ENCODE data around the gene RPS6KA2. TPM values are rescaled to one million over a fixed set of nuclear protein-coding genes. Genes with fewer than 3 reads are reported as not detected.

The RPS6KA2 gene
- polyA plus RNA-seq, 12 donors = 19.6 to 30.3 (median 25.5) TPM; not detected in 1

GRCh38 chr6:166617359-166617758 is 9.7 kb downstream of the RPS6KA2 start:
- DNase-seq = no peak

- no peak for DNase-seq
Observed at GRCh38 chr6:166616261-166617238, 10.5 kb downstream of the RPS6KA2 start.

GRCh38 chr6:166615059-166615770 is 11.8 kb downstream of the RPS6KA2 start:
- no peak for DNase-seq

- DNase-seq = no peak
Observed at GRCh38 chr6:166614589-166614988, 12.5 kb downstream of the RPS6KA2 start.

GRCh38 chr6:166614171-166614583 is 12.9 kb downstream of the RPS6KA2 start:
- DNase-seq = no peak

- no peak for DNase-seq
Observed at GRCh38 chr6:166613027-166613426, 14.0 kb downstream of the RPS6KA2 start.

- no peak for DNase-seq
Observed at GRCh38 chr6:166612471-166612881, 14.6 kb downstream of the RPS6KA2 start.

GRCh38 chr6:166611631-166612030 is 15.4 kb downstream of the RPS6KA2 start:
- DNase-seq = no peak

- no peak for DNase-seq
Observed at GRCh38 chr6:166610069-166610468, 17.0 kb downstream of the RPS6KA2 start.

- no peak for DNase-seq
Observed at GRCh38 chr6:166608774-166609173, 18.3 kb downstream of the RPS6KA2 start.

GRCh38 chr6:166605752-166606151 is 21.3 kb downstream of the RPS6KA2 start:
- no peak for DNase-seq

GRCh38 chr6:166604911-166605310 is 22.1 kb downstream of the RPS6KA2 start:
- no peak for DNase-seq

- no peak for DNase-seq
Observed at GRCh38 chr6:166604328-166604727, 22.7 kb downstream of the RPS6KA2 start.

GRCh38 chr6:166603043-166603690 is 23.9 kb downstream of the RPS6KA2 start:
- no peak for DNase-seq

GRCh38 chr6:166601956-166602355 is 25.1 kb downstream of the RPS6KA2 start:
- DNase-seq = no peak

- DNase-seq = no peak
Observed at GRCh38 chr6:166600931-166601330, 26.1 kb downstream of the RPS6KA2 start.

GRCh38 chr6:166599205-166599604 is 27.8 kb downstream of the RPS6KA2 start:
- DNase-seq = no peak

GRCh38 chr6:166598441-166599138 is 28.5 kb downstream of the RPS6KA2 start:
- no peak for DNase-seq

- no peak for DNase-seq
Observed at GRCh38 chr6:166597711-166598440, 29.2 kb downstream of the RPS6KA2 start.

- DNase-seq = no peak
Observed at GRCh38 chr6:166596776-166597507, 30.1 kb downstream of the RPS6KA2 start.
